Activated T-cell treated with anti-CD3 and anti-CD28 coated beads for 48 hours (primary cell): ENCODE data around the gene MPHOSPH9.
A peak's percentile ranks its signal among the peaks of the same experiment; 100 is the strongest.
"Not testable (repeated sequence)": the region's sequence is repeated elsewhere in the genome, so short reads cannot be mapped to it uniquely, and the experiment has no call there.

ENCODE experiments used
- DNase-seq: peaks from one replicate; pipeline ENCODE4 v3.0.0-alpha.2; 2020; ENCODE audit warnings: low read depth

The MPHOSPH9 gene

DNA sequence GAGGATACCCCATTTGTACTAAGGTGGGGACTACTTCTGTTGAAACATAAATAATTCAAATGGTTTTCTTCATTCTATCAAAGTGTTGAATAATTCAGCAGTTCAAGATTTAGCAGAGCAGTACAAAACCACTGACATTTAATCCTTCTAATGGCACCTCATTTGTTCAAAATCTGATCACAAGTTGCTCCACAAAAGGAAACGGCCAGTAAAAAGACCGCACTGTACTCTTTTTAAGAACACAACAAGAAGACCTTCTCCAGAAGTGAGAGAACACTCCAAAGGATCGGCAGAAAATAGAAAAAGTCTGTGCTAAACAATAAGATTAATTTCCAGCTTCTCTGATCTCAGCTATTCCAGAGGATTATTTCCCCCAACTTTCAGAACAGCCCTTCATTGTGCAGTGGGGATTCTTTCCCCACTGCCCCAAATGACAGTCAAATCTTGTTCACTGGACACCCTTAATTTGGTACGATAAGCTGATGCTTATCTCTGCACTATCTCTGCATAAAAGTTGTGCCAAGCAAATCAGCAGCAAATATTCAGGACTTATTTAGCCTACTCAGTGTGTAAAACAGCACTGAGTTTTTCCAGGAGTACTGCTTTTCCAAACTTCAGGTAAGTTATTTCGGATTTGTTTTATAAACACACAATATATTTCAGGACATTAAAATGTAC, 5.2 kb downstream of the MPHOSPH9 start:
- no peak for DNase-seq

DNA sequence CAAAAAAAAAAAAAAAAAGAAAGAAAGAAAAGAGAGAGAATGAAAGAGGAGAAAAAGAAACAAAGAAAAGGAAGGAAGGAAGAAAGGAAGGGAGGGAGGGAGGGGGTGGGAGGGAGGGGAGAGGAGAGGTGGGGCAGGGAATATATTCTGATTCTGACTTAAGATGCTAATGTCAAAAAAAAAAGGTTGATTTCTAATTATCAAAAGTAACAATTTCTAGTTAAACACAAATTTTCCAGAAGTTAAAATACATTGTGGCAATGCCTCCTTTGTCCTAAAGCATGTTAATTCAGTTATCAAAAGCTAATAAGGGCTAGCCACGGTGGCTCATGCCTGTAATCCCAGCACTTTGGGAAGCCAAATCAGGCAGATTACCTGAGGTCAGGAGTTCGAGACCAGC, 7.5 kb downstream of the MPHOSPH9 start:
- no peak for DNase-seq

DNA sequence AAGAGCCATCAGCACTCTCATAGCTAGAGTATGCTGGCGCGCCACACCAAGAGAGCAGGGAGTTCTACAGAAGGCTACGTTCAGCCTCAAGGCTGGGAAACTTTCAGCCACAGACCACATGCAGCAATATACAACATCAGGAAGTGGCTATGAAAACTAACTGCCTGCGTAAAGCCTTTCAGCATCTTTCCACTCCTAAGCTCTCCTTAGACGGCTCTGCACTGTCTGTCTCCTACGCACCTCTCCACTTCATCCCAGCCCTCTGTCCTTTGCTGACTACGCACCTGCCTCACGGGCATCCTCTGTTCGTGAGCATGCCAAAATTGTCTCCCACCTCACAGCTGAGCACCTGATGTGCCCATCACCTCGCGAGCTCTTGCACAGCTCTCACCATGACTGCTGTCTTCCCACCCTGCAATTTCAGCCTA, 9.7 kb downstream of the MPHOSPH9 start:
- peak; percentile 47 for DNase-seq

DNA sequence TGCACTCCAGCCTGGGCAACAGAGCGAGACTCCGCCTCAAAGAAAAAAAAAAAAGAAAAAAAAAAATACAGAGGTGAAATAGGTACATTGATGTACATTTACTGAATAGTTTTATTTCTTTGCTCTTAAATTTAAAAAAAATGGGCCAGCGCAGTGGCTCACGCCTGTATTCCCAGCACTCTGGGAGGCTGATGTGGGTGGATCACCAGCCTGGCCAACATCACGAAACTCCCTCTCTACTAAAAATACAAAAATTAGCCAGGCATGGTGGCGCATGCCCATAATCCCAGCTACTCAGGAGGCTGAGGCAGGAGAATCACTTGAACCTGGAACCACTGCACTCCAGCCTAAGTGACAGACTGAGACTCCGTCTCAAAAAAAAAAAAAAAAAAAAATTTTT, 25.1 kb downstream of the MPHOSPH9 start:
- not testable (repeated sequence) for DNase-seq

DNA sequence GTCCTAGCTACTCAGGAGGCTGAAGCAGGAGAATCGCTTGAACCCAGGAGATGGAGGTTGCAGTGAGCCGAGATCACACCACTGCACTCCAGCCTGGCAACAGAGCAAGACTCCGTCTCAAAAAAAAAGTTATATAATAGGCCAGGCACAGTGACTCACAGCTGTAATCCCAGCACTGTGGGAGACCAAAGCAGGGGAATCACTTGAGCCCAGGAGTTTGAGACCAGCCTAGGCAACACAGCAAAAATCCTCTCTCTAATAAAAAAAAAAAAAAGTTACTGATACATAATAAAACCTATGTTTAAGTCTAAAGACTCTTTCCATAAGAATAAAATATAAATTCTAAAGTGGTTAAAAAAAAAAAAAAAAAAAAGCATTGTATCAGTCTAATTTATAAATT, 26.1 kb downstream of the MPHOSPH9 start:
- not testable (repeated sequence) for DNase-seq

DNA sequence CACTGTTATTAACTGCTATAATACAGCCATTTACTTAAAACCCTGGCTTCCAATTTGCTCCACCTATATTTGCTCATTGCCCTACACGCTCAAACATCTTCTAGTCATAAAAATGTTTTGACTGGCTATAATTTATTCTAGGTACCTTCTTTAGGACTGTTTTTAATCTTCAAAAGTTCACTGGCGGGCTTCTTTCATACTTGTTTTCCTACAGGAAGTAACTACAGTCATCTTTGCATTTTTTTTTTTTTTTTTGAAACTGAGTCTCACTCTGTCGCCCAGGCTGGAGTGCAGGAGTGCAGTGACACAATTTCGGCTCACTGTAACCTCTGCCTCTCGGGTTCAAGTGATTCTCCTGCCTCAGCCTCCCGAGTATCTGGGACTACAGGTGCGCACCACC, 32.5 kb downstream of the MPHOSPH9 start:
- no peak for DNase-seq

DNA sequence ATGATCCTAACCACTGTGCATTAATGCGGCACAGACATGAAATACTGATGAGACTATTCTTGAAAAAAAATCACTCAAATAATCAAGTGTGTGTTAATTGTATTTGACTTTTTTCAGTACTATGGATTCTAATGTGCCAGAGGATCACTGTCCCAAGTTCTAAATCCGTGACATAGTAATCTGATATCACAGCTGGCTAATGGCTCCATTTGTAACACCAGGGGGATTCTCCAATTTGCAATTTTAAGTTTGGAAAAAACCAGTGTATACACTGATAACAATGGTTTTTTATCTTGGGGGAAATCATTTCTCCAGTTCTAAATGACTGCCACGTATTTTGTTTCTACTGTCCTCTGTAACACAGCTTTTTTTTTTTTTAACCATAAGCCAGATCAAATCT, 33.0 kb downstream of the MPHOSPH9 start:
- no peak for DNase-seq

DNA sequence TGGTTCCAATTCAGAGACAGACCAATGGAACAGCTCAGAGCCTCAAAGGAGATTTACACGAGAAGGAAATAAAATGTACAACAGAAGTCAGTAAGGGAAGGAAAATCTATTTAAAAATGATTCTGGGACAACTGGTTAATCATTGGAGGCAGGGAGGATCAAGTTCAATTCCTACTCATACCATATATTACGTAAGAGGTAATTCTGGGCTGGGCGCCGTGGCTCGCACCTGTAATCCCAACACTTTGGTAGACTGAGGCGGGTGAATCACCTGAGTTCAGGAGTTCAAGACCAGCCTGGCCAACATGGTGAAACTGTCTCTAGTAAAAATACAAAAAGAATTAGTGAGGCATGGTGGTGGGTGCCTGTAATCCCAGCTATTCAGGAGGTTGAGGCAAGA, 45.3 kb downstream of the MPHOSPH9 start:
- DNase-seq: no peak

DNA sequence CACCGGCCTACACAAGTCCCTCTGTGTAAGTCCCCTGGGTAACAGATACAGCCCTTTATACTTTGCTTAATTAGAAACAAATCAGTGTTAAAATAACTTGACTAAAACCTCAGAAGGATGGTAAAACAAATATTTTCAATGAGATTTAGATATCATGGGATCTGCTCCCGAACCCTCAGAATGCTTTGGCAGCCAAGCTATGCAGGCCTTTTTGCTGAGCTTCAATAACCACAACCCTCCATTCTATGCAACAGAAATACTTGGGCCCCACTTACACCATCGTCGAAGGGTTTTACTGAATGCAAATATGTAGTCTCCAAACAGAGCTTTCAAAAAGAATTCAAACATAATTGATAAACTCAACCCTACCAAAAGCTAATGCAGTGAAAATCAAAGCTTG, 52.8 kb downstream of the MPHOSPH9 start:
- DNase-seq: no peak

DNA sequence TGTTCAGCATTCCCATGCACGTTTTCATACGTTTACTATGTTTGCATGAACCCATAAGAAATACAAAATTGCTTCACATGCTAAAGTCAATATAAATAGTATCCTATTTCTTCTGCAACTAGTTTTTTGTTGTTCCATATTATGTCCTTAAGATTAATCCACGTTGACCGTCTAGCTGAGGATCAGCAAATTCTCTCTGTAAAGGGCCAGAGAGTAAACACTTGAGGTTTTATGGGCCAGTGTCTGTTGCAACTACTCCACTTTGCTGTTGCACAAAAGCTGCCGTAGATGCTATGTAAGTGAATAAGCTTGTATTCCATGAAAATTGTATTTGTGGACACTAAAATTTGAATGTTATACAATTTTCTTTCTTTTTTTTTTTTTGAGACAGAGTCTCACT, 61.0 kb downstream of the MPHOSPH9 start:
- DNase-seq: no peak

DNA sequence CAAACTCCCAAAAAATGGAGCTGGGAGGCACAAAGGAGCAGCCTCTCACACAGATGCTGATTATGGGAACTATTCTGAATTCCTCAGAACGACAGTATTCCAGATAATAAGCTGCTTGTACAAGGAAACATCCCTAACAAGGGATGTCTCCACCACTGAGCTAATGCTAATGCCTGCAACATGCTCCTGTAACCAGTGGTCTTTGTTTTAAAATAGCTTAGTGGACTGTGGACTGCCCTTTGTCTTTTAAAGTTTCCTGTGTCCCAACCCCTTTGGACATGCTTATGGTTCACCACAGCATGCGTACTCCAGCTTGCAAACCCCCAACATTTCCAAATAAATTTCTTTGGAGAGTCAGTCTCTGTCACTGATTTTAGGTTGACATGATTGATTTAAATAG, 65.6 kb downstream of the MPHOSPH9 start:
- DNase-seq: no peak

DNA sequence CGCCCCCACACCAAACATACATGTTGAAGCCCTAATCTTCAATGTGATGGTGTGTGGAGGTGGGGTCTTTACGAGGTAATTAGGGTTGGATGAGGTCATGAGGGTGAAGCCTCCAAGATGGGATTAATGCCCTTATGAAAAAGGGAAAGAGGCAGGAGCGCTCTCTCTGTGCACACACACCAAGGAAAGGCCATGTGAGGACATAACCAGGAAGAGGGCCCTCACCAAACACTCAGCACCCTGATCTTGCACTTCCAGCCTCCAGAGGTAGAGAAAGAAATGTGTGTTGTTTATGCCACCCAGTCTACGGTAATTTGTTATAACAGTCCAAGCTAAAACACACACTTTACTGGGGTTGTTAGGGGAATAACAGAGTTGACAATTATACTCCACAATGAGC, 67.4 kb downstream of the MPHOSPH9 start:
- DNase-seq: no peak

DNA sequence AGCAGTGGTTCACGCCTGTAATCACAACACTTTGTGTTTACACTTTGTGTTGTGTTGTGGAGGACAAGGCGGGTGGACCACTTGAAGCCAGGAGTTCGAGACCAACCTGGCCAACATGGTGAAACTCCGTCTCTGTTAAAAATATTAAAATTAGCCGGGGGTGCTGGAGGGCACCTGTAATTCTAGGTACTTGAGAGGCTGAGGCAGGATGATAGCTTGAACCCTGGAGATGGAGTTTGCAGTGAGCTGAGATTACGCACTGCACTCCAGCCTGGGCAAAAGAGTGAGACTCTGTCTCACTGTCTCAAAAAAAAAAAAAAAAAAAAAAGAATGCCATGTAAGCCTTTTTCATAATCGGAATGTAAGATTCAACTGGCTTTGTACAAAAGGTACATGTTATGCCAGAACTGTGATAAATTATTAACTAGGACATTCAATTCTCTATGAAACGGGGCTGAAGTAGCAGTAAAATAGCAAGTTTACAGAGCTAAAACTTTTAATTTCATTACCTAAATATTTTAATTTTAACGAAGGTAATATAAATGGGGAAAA, 68.2 kb downstream of the MPHOSPH9 start:
- DNase-seq: no peak

DNA sequence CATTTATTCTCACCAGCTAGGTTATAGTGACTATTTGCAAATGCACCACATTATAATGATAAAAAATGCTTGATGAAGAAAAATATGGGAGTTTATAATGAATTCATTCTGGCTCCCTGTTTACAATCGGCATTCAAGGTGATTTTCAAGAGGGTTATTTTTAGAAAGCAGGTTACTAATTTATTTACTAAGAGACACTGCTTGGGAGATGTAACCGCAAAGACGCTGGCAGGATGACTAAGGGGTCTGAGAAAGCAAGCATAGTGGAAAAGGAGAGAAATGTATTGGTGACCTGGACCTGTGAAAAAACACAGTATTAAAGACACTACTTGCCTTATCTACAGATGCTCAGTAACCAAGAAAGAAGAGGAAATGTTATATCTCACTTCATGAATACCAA, 68.7 kb downstream of the MPHOSPH9 start:
- DNase-seq: no peak

DNA sequence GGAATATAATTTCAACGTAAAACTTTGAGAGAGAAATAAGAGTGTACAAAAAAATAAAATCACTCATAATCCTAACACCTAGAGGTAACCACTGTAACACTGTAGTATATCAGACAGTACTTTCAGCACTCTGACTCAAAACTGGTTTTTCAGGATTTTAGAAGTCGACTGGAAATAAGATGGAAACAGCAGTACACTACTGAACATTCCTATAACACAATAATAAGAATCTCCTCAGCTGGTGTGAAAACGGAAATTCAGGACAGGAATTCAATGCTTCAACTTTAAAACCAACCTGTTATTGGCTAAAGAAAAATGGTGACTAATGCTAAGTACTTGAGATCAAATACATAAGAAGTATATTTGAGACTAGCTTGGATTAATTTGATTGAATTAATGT, 69.7 kb downstream of the MPHOSPH9 start:
- no peak for DNase-seq

DNA sequence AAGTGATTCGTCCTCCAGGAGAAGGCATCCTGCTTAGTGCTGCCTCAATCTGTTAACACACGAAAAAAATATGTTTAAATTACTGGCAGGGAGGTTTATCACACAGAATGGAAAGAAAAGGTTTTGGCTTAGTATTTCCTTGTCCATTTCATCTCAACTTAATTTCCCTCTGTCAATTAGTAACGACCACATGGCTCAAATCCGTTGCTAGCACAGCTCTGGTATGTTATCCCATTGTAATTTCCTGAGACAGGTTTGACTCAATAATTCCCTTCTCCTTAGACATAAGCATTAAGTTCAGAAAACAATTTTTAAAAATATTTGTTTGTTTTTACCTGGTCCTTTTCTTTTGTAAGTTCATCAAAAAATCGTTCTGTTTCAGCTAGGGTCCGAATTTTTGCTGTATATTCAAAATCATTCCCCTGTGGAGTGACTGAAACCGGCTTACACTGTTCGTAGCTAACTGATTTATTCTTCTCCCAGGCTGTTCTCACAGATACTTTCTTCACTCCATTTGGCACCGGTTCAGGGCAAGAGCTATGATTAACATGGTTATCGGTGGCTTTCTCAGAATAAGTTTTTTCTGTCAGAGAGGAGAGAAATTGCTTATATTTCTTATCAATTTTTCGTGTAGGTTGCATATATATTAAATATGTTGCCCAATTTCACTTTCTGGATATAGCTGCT, 72.0 kb downstream of the MPHOSPH9 start:
- DNase-seq: no peak

DNA sequence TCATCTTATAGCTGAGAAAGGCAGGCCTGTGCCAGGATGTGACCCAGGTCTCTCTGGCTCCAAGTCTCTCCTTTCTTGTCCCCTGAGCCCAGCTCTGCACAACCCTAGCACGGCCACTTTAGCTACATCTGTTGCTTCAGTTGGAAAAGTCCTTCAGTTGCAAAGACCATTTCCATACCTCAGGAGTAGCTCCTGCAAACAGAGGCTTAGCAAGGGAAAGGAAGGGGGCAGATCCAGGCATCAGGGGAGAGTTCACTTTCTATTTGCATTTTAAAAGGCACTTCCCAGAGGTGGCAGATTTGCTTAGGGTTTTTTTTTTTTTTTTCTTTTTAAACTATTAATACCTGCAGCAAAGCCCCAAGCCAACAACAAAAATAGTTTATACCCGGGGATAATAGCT, 79.0 kb downstream of the MPHOSPH9 start:
- no peak for DNase-seq

DNA sequence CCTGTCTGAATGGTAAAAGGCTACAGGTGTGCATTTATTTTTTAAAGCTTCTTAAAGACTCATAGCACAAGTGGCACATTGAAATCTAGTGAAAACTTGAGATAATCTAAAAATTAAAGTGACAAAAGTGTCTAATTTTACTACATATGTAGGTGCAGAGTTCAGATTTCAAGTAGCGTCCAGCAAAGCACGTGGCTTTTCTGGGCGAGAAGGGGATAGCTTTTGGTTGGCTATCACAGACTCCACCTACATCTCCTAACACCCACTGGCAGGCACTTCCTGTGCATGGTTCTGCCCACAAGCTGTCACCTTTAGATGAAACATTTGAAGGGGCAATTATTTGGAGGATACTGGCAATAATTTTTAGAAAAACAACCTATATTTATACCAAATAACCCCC, 80.1 kb downstream of the MPHOSPH9 start:
- no peak for DNase-seq

DNA sequence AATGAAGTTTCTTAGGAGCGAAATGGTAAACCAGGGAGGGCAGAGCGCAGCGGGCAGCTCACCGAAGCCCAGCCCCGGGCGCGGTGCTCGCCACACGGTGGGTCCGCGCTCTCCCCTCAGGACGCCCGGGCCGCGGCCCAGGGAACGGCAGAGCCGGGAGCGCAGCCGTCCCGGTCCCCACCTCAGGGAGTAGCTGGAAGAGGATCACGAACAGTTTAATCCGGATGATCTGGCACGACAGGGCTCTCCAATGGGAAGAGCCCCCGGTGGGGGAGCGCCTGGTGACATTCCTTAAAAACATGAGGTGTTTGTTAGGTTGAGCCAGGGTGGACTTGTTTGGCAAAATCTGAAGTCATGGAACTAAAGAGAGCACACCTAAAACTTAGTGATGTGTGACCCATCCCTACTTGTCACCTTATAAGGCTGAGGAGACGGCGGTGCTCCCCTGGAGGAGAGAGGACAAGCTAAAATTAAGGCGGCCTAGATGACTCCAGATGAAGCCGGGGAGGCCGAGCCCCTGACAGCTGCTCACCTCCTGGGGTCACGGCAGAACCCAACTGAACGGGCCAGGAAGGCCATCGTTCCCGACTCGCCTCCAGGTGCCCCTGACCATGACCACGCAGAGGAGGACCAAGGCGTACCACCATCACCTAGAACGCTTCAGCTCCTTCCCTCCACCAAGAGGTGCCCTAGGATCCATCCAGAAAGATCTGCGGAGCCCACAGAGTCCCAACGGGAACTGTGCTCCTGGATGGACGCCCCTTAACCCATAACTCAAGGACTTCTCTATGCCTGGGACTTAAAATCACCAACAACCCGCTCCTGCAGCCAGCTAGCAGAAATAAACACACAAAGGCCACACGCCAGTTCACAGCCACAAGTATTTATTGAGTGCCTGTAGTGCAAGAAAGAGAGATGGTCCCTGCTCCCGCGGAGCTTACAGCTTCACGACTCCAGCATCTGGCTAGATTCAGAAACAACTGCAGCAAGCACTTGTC, 81.2 kb downstream of the MPHOSPH9 start:
- no peak for DNase-seq

DNA sequence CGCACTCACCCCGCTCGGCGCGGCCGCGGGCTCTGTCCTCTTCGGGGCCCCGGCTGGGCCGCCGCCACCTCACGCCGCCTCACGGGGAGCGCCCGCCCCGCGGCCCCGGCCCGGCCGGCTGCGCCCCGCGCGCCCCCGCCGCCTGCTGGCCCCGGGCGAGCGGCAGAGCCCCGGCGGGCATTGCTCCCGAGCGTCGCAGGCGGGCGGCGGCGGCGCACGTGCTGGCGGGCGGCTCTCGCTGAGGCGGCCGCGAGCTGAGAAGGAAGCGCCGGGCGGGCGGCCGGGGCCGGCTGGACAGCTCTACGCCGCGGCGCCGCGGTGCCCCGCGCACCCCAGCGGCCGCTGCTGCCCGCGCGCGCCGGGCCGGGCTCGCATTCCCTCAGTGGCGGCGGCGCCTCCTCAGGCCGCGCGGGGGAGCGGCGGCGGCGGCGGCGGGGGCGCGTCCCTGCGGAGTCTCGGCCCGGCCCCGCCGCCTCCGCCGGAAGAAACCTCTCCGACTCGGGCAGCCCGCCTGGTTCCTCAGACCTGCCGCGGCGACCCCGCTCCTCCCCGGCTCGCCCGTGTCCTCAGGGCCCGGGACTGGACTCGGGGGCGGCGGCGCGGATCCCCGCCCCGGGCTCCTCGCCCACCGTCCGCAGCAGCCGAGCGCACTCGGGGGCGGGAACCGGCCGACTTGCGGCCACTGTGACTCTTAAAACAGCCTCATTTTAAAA, 82.0 kb downstream of the MPHOSPH9 start, which contains the start of gene PITPNM2:
TSS of gene PITPNM2 (minus strand) at position 347 of the 713 bp plus-strand sequence. CDS start 116,500 bp downstream, outside the sequence.
- DNase-seq: peak; percentile 61

DNA sequence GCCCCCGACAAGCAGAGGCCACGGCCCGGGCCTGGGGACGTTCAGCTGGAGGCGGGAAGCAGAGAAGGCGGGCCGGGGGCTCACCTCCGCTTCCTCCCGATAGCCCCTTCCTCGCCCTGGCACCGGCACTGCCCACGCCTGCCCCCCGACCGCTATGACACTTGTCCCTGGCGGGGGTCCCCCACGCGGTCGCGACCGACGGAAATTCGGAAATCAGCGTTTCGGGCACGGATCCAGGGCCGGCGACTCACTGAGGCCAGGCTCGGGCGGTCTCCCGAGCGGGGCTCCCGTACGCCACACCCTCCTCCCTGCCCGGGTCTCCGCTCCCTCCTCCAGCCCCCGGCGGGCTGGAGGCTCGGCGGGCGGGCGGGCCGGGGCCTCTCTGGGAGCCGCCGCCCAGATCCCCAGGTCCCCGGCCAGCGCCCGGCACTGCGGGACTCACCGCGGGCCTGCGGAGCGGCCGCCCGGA, 82.6 kb downstream of the MPHOSPH9 start:
- DNase-seq: peak; percentile 15
